GM10248 (cell line): ENCODE measurements around the gene TNIP1.

Experiments
- CTCF ChIA-PET: fragments of 300-600 bp; sonication (Branson Sonifier 250); formaldehyde crosslinking; extraction: SDS; loops from one replicate; lab custom pipeline; 2021; ENCODE audit warnings: antibody characterized with exemption; lab: Yijun Ruan, JAX
- POLR2A ChIA-PET: fragments of 350-650 bp; sonication (Branson Sonifier 250); formaldehyde crosslinking; extraction: SDS; loops from one replicate; lab custom pipeline; 2020; ENCODE audit warnings: antibody characterized with exemption; lab: Yijun Ruan, JAX
- DNase-seq: peaks from one replicate; pipeline ENCODE4 v3.0.0; 2012; ENCODE audit errors: extremely low spot score
- TF ChIP-seq, protein P1 (sequence below): IDR thresholded peaks from 2 replicates; pipeline ENCODE4 v1.5.1; 2012; ENCODE audit warnings: mild to moderate bottlenecking, low read depth; ENCODE audit errors: extremely low read depth, missing control alignments, control extremely low read depth

TNIP1 gene

DNA sequence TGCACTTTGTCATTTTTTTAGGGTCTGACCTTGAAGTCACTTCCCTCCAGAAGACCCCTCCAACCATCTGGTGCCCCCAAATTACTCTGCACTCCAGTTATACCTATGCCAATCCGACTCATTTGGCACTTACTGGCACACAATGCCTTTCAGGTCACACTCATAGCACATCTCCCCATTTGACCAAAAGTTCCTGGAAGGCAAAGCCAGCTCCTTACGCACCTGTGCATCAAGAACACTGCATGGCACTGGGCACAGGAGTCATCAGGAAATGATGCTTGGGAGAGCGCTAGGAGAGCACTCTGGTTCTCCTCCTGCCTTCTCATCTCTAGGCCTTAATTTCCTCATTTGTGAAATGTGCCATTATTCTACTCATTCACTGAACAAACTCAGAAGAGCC, 2.9 kb downstream of the TNIP1 start:
- TF ChIP-seq, protein P1, sequence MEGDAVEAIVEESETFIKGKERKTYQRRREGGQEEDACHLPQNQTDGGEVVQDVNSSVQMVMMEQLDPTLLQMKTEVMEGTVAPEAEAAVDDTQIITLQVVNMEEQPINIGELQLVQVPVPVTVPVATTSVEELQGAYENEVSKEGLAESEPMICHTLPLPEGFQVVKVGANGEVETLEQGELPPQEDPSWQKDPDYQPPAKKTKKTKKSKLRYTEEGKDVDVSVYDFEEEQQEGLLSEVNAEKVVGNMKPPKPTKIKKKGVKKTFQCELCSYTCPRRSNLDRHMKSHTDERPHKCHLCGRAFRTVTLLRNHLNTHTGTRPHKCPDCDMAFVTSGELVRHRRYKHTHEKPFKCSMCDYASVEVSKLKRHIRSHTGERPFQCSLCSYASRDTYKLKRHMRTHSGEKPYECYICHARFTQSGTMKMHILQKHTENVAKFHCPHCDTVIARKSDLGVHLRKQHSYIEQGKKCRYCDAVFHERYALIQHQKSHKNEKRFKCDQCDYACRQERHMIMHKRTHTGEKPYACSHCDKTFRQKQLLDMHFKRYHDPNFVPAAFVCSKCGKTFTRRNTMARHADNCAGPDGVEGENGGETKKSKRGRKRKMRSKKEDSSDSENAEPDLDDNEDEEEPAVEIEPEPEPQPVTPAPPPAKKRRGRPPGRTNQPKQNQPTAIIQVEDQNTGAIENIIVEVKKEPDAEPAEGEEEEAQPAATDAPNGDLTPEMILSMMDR: no peak
- no peak for DNase-seq
- ChIA-PET POLR2A (no interaction called here), CTCF (interaction anchor here (1.1 to 3.6 kb wide), 6 partner anchors 9 to 152 kb away, joined by 3 to 15 read pairs (median 4); no protein-coding TSS in a partner anchor)

DNA sequence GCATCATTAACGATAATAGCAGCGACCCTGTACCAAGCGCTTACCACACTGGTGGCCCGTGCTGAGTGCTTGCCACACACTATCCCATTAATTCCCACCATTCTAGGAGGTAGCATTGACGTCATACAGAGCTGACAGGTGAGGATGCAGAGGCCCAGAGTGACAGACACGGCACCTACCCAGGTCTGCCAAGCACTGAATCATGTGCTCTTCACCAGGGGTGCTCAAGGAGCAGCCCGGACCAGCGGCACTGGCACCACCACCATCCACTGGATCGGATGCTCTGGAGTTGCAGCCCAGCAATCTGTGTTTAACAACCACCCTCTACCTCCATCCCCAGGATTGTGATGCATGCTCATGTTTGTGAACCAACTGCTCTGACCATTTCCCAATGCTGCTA, 3.4 kb downstream of the TNIP1 start:
- CTCF ChIA-PET: interaction anchor here (3.4 to 3.6 kb wide), 2 partner anchors 26 to 38 kb away, joined by 15 read pairs; no protein-coding TSS in a partner anchor
- DNase-seq: no peak
- POLR2A ChIA-PET: no interaction called here
- TF ChIP-seq, protein P1: no peak

DNA sequence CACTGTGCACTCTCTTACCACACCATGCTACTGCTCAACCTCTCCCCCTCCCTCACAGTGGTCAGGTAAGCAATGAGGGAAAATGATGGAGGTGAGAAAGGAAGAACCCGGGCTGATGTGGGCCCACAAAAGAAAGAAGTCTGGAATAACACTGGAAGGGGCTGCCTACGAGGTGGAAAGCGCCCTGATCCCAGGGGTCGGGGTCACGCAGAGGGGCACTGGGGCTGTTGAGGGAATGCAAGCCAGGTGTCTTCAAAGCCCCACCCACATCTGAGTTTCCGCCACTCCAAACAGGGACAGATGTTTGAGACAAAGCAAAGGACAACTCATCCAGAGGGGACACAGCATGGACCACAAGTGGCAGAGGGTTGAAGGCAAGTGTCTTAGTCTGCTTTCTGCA, 4.2 kb downstream of the TNIP1 start:
- ChIA-PET POLR2A (no interaction called here), CTCF (interaction anchor here (2.5 to 3.4 kb wide), 3 partner anchors 10 to 39 kb away, joined by 6 to 29 read pairs (median 15); no protein-coding TSS in a partner anchor)
- DNase-seq: no peak
- TF ChIP-seq, protein P1: no peak

DNA sequence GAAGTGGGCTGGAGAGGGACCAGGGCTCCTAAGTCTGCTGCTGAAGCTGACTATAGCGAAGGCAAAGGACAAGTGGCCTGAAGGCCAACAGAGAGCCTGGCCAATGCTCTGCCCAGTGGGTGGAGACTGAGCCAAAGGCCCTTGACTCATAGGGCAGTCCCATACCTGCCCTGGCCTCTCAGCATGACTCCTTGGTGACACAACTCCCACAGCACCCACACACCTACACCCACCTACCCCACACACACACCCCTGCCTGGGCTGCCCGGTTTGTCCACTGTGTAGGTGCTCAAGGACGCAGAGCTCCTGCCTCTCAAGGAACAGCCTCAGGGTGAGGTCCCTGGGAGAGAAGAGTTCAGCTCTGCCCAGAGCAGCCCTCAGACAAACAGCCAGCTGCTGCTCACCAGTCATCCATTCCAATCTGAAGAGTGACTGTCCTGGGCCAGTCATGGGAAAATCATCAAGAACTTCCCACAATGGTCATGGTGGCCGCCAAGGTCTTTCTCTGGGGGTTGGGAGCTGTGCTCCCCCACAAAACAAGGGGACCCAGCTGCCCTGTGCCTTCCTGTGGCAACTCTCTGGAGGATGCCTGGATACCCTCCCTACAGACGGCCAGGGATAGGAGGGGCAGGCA, 5.0 kb downstream of the TNIP1 start:
- POLR2A ChIA-PET: no interaction called here
- DNase-seq: no peak
- TF ChIP-seq, protein P1: no peak
- CTCF ChIA-PET: interaction anchor here (0.8 to 3.4 kb wide), 7 partner anchors 10 to 97 kb away, joined by 3 to 29 read pairs (median 4); no protein-coding TSS in a partner anchor

DNA sequence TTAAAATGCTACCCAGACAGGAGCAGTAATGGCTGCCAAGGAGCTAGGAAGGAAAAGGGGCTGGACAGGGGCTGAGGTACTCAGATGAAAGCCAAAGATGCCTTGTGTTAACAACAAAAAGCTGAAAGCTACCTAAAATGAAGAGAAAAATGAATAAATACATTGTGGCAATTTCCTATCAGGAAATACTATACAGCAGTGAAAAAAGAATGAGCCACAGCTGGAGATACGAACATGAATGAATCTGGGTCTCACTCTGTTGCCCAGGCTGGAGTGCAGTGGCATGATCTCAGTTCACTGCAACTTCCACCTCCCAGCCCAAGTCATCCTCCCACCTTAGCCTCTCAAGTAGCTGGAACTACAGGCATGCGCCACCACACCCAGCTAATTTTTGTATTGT, 6.3 kb downstream of the TNIP1 start:
- no peak for DNase-seq
- ChIA-PET CTCF (interaction anchor here (1.1 to 3.4 kb wide), 9 partner anchors 8 to 91 kb away, joined by 3 to 29 read pairs (median 4); no protein-coding TSS in a partner anchor), POLR2A (no interaction called here)
- TF ChIP-seq, protein P1: no peak

DNA sequence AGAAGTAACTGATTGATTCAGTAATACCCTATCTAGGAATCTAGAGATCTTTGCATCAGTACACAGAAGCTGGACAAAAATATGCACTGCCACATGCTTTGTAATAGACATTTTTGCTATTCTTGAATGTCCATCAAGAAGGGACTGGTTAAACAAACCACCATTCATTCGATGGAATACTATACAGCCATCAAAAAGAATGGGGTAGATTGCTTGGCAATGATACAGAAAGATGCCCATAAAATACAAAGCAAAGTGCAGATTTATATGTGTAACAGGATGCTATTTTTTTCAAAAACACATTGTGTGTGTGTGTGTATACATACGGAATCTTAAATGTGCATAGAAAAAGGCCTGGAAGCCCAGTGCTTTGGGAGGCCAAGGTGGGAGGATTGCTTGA, 7.6 kb downstream of the TNIP1 start:
- TF ChIP-seq, protein P1: no peak
- POLR2A ChIA-PET: no interaction called here
- CTCF ChIA-PET: interaction anchor here (1.3 to 6.1 kb wide), 4 partner anchors 42 to 92 kb away, joined by 4 to 45 read pairs (median 26); no protein-coding TSS in a partner anchor
- DNase-seq: no peak
